Endothelial cell (in vitro differentiated cells): ENCODE results near the gene CYP2J2. TPM values are rescaled to one million over a fixed set of nuclear protein-coding genes. Genes with fewer than 3 reads are reported as not detected.

Experiments used
- DNase-seq: peaks from one replicate; pipeline ENCODE4 v3.0.0; 2021; ENCODE audit warnings: low spot score
- H3K27ac Mint-ChIP-seq: one replicate; pipeline ENCODE4 v1.8.0; 2021; ENCODE audit warnings: mixed read lengths, inconsistent platforms; ENCODE audit not compliant: unreplicated experiment
- H3K27me3 Mint-ChIP-seq: one replicate; pipeline ENCODE4 v1.8.0; 2021; ENCODE audit warnings: mild to moderate bottlenecking, moderate library complexity, mixed read lengths, inconsistent platforms; ENCODE audit not compliant: unreplicated experiment
- H3K36me3 Mint-ChIP-seq: one replicate; pipeline ENCODE4 v1.8.0; 2021; ENCODE audit warnings: mild to moderate bottlenecking, low read depth, mixed read lengths, inconsistent platforms; ENCODE audit not compliant: unreplicated experiment
- H3K4me1 Mint-ChIP-seq: one replicate; pipeline ENCODE4 v1.8.0; 2021; ENCODE audit warnings: mild to moderate bottlenecking, mixed read lengths, inconsistent platforms; ENCODE audit not compliant: unreplicated experiment
- H3K4me3 Mint-ChIP-seq: one replicate; pipeline ENCODE4 v1.8.0; 2021; ENCODE audit warnings: mild to moderate bottlenecking, mixed read lengths, inconsistent platforms; ENCODE audit not compliant: unreplicated experiment
- H3K9me3 Mint-ChIP-seq: one replicate; pipeline ENCODE4 v1.8.0; 2021; ENCODE audit warnings: mixed read lengths, inconsistent platforms; ENCODE audit not compliant: unreplicated experiment
- CTCF ChIP-seq: fragments of 200-600 bp; sonication (generic); IDR thresholded peaks from one replicate; pipeline ENCODE4 v1.5.0; 2021; ENCODE audit warnings: antibody characterized with exemption; ENCODE audit not compliant: unreplicated experiment
- total RNA-seq: library from RNA; stranded (reverse); fragmentation: NEBNext Ultra II Directional; extraction: Animal tissue kit (Norgen Biotek cat#: 25700); gene quantifications from one replicate; pipeline ENCODE4 v1.2.1, GENCODE V29; 2021; ENCODE audit not compliant: unreplicated experiment

The CYP2J2 gene
- total RNA-seq, 1 donor from 2014 or later, result 0.64 TPM

GRCh38 chr1:59879996-59880505 lies 46.5 kb downstream of the CYP2J2 start:
- Mint-ChIP-seq H3K4me3 (no peak overlapping the region), H3K27ac (peak overlapping the region; percentile 43), H3K27me3 (no peaks in the 10 kb centered on the region), H3K9me3 (no peaks in the 10 kb centered on the region), H3K4me1 (peaks cover 15% of the 10 kb centered on the region), H3K36me3 (no peaks in the 10 kb centered on the region)
- DNase-seq, result no peak
- TF ChIP-seq CTCF, result no peak

- no peaks in the 10 kb centered on the region for H3K9me3 Mint-ChIP-seq
- DNase-seq, result peak; percentile 81
- TF ChIP-seq CTCF, result peak; percentile 62
- H3K27ac Mint-ChIP-seq, result peak overlapping the region; percentile 43
- H3K27me3 Mint-ChIP-seq, result no peaks in the 10 kb centered on the region
- H3K4me1 Mint-ChIP-seq, result peaks cover 15% of the 10 kb centered on the region
- no peaks in the 10 kb centered on the region for H3K36me3 Mint-ChIP-seq
- no peak overlapping the region for H3K4me3 Mint-ChIP-seq
These were observed 47.0 kb downstream of the CYP2J2 start for GRCh38 chr1:59879574-59879973.

GRCh38 chr1:59878370-59878769 lies 48.2 kb downstream of the CYP2J2 start:
- TF ChIP-seq CTCF, result no peak
- H3K27ac Mint-ChIP-seq, result no peak overlapping the region

GRCh38 chr1:59877108-59877682 lies 49.4 kb downstream of the CYP2J2 start:
- no peaks in the 10 kb centered on the region for H3K9me3 Mint-ChIP-seq
- DNase-seq, result no peak
- H3K27ac Mint-ChIP-seq, result no peak overlapping the region
- peaks cover 15% of the 10 kb centered on the region for H3K4me1 Mint-ChIP-seq
- no peak for TF ChIP-seq CTCF
- H3K36me3 Mint-ChIP-seq, result no peaks in the 10 kb centered on the region
- H3K4me3 Mint-ChIP-seq, result no peak overlapping the region
- no peaks in the 10 kb centered on the region for H3K27me3 Mint-ChIP-seq

More at GRCh38 chr1:59878370-59878769, 48.2 kb downstream of the CYP2J2 start:
- Mint-ChIP-seq H3K27me3 (no peaks in the 10 kb centered on the region), H3K4me1 (peaks cover 15% of the 10 kb centered on the region), H3K9me3 (no peaks in the 10 kb centered on the region), H3K36me3 (no peaks in the 10 kb centered on the region), H3K4me3 (no peak overlapping the region)
- DNase-seq, result no peak

GRCh38 chr1:59871746-59872145 lies 54.8 kb downstream of the CYP2J2 start:
- Mint-ChIP-seq H3K27me3 (no peaks in the 10 kb centered on the region), H3K27ac (no peak overlapping the region), H3K4me3 (no peak overlapping the region), H3K9me3 (no peaks in the 10 kb centered on the region), H3K36me3 (no peaks in the 10 kb centered on the region), H3K4me1 (no peaks in the 10 kb centered on the region)
- no peak for TF ChIP-seq CTCF
- no peak for DNase-seq
